Brain microvascular endothelial cell (primary cell): ENCODE results near the gene MARCKSL1.

ENCODE experiments used
- DNase-seq: peaks from one replicate; pipeline ENCODE4 v3.0.0-alpha.2; 2020
- H3K27ac ChIP-seq: fragments of 250-450 bp; sonication (Bioruptor Pico); 2 replicates; pipeline ENCODE4 v1.5.1; 2020; ENCODE audit warnings: mild to moderate bottlenecking, moderate library complexity
- H3K27me3 ChIP-seq: fragments of 250-450 bp; sonication (Bioruptor Pico); replicated peaks from 2 replicates; pipeline ENCODE4 v1.5.1; 2020; ENCODE audit warnings: mild to moderate bottlenecking
- H3K36me3 ChIP-seq: fragments of 250-450 bp; sonication (Bioruptor Pico); replicated peaks from 2 replicates; pipeline ENCODE4 v1.5.1; 2020; ENCODE audit warnings: mild to moderate bottlenecking
- H3K4me3 ChIP-seq: 2 replicates; pipeline ENCODE4 v1.5.1; 2011; ENCODE audit warnings: low read depth, mild to moderate bottlenecking, control low read depth, low read length, moderate library complexity
- CTCF ChIP-seq: IDR thresholded peaks from 2 replicates; pipeline ENCODE4 v1.5.1; 2011; ENCODE audit warnings: low read depth, mild to moderate bottlenecking, moderate library complexity, low read length, control low read depth, inconsistent platforms; ENCODE audit errors: missing control alignments
- in situ Hi-C: cut with HindIII; loops from 2 replicates; pipeline ENCODE4 v1.10.0; 2017; ENCODE audit warnings: low sequenced_read_pairs, low pct_ligation_motif_present

The MARCKSL1 gene

GRCh38 chr1:32335790-32336590 is at the start of gene MARCKSL1:
MARCKSL1 (minus strand) TSS chr1:32336233; CDS start chr1:32336033, 200 bp downstream.
- in situ Hi-C loops = no loop called here
- peak; percentile 34 for DNase-seq
- TF ChIP-seq CTCF = no peak
- Histone ChIP-seq H3K27me3 (no peaks in the 10 kb centered on the region), H3K27ac (peak within 1 kb of the TSS; percentile 44), H3K4me3 (peak within 1 kb of the TSS; percentile 73), H3K36me3 (peaks cover 32% of the 10 kb centered on the region)

GRCh38 chr1:32380057-32380456 is 44.0 kb upstream of the MARCKSL1 start:
- Histone ChIP-seq H3K36me3 (peaks cover 86% of the 10 kb centered on the region), H3K27ac (no peak overlapping the region), H3K27me3 (no peaks in the 10 kb centered on the region), H3K4me3 (no peak overlapping the region)
- in situ Hi-C loops = no loop called here
- DNase-seq = no peak
- TF ChIP-seq CTCF = no peak

- in situ Hi-C loops = no loop called here
- TF ChIP-seq CTCF = no peak
Observed at GRCh38 chr1:32377541-32378220, 41.6 kb upstream of the MARCKSL1 start.

GRCh38 chr1:32376199-32376598 is 40.2 kb upstream of the MARCKSL1 start:
- H3K36me3 ChIP-seq = peaks cover 92% of the 10 kb centered on the region
- H3K27me3 ChIP-seq = no peaks in the 10 kb centered on the region
- H3K27ac ChIP-seq = no peak overlapping the region
- in situ Hi-C loops = no loop called here
- no peak for TF ChIP-seq CTCF
- H3K4me3 ChIP-seq = no peak overlapping the region
- DNase-seq = no peak

More at GRCh38 chr1:32377541-32378220, 41.6 kb upstream of the MARCKSL1 start:
- H3K36me3 ChIP-seq = peaks cover 86% of the 10 kb centered on the region
- DNase-seq = no peak
- H3K27me3 ChIP-seq = no peaks in the 10 kb centered on the region
- H3K4me3 ChIP-seq = no peak overlapping the region
- H3K27ac ChIP-seq = no peak overlapping the region

GRCh38 chr1:32373996-32374592 is 38.1 kb upstream of the MARCKSL1 start:
- no peak overlapping the region for H3K4me3 ChIP-seq
- DNase-seq = no peak
- no peak overlapping the region for H3K27ac ChIP-seq
- in situ Hi-C loops = no loop called here
- peaks cover 71% of the 10 kb centered on the region for H3K36me3 ChIP-seq
- TF ChIP-seq CTCF = no peak
- no peaks in the 10 kb centered on the region for H3K27me3 ChIP-seq
